Neural crest cell (in vitro differentiated cells): ENCODE data around the gene MCC. TPM values are rescaled to one million over a fixed set of nuclear protein-coding genes. Genes with fewer than 3 reads are reported as not detected.

ENCODE experiments used
- DNase-seq: peaks from one replicate; pipeline ENCODE4 v3.0.0; 2021; ENCODE audit warnings: low read depth, mixed read lengths, low spot score
- H3K27ac Mint-ChIP-seq: one replicate; pipeline ENCODE4 v1.8.0; 2021; ENCODE audit warnings: mild to moderate bottlenecking, mixed read lengths; ENCODE audit not compliant: unreplicated experiment
- H3K27me3 Mint-ChIP-seq: 2 replicates; pipeline ENCODE4 v1.8.0; 2021; ENCODE audit warnings: low read depth, mild to moderate bottlenecking, mixed read lengths
- H3K36me3 Mint-ChIP-seq: 2 replicates; pipeline ENCODE4 v1.8.0; 2021; ENCODE audit warnings: low read depth, mild to moderate bottlenecking, mixed read lengths
- H3K4me1 Mint-ChIP-seq: 2 replicates; pipeline ENCODE4 v1.8.0; 2021; ENCODE audit warnings: mixed read lengths
- H3K4me3 Mint-ChIP-seq: one replicate; pipeline ENCODE4 v1.8.0; 2021; ENCODE audit warnings: mild to moderate bottlenecking, mixed read lengths
- H3K9me3 Mint-ChIP-seq: 2 replicates; pipeline ENCODE4 v1.8.0; 2021; ENCODE audit warnings: mixed read lengths
- total RNA-seq: library from RNA; stranded (reverse); gene quantifications from 2 replicates; pipeline ENCODE4 v1.2.1, GENCODE V29; 2021
- TF ChIP-seq, protein P1 (sequence below): fragments of 200-600 bp; sonication (generic); conservative IDR thresholded peaks from 2 replicates; pipeline ENCODE4 v1.5.0; 2021; ENCODE audit warnings: antibody characterized with exemption, mild to moderate bottlenecking

The MCC gene
- total RNA-seq, 1 donor from 2014 or later, result 10.8 TPM

DNA sequence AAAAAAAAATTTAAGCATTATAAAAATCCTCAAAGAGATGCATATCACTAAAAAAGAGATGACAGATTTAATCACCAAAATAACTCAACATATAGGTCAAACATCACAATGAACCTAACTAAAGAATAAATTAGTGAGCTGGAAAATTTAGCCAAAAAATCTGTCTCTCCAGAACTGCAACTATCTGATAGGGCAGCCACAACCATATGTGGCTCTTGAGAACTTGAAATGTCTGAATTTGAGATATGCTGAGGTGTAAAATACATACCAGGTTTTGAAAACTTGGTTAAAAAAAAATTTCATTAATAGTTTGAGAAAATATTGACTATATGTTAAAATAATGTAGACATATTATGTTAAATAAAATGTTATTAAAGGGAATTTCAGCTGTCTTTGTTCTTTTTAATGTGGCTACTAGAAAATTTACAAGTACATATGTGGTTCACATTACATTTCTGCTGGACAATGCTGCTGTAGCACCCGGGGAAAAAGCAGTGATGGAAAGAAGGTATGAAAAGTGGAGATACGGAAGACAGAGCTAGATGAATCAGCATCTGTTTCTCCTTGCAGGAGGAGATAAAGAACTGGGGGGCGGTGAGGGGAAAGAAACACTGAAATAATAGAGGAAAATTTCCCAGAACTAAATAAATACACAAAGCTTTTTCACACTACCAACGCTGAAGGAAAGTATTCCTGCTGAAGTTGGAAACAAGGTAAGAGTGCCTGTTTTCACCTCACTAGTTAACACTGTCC, 445.6 kb downstream of the MCC start:
- peaks cover 3% of the 10 kb centered on the region for H3K36me3 Mint-ChIP-seq
- no peak for DNase-seq
- no peak overlapping the region for H3K4me3 Mint-ChIP-seq
- TF ChIP-seq, protein P1, sequence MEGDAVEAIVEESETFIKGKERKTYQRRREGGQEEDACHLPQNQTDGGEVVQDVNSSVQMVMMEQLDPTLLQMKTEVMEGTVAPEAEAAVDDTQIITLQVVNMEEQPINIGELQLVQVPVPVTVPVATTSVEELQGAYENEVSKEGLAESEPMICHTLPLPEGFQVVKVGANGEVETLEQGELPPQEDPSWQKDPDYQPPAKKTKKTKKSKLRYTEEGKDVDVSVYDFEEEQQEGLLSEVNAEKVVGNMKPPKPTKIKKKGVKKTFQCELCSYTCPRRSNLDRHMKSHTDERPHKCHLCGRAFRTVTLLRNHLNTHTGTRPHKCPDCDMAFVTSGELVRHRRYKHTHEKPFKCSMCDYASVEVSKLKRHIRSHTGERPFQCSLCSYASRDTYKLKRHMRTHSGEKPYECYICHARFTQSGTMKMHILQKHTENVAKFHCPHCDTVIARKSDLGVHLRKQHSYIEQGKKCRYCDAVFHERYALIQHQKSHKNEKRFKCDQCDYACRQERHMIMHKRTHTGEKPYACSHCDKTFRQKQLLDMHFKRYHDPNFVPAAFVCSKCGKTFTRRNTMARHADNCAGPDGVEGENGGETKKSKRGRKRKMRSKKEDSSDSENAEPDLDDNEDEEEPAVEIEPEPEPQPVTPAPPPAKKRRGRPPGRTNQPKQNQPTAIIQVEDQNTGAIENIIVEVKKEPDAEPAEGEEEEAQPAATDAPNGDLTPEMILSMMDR, result no peak
- no peak overlapping the region for H3K27ac Mint-ChIP-seq
- peaks cover 32% of the 10 kb centered on the region for H3K4me1 Mint-ChIP-seq
- H3K27me3 Mint-ChIP-seq, result no peaks in the 10 kb centered on the region
- no peaks in the 10 kb centered on the region for H3K9me3 Mint-ChIP-seq

DNA sequence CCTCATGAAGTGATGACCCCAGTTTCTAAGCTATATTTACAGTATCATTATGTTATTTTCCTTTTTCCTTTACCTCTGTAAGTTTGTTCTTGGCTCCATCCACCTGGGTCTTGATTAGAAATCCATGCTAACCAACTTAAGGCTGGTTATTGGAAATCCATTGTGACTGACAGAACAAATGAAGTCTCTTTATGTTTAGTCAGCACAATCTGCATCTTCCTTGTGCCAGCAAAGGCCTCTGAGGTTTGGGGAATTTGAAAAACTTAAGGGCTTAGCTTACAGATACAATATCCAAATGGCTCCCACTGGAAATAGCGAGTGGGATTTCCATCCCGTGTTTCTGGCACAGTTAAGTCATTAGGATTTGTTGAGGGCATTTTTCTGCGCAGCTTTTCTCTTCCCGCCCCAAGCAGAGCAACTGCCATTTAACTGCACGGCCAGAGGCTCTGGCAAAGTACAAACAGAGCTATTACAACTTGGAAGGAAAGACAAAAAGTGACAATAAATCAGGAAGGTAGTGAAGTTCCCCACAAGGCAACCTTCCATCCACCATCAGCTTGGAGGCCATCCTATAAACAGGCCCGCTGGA, 447.5 kb downstream of the MCC start:
- peaks cover 3% of the 10 kb centered on the region for H3K36me3 Mint-ChIP-seq
- no peaks in the 10 kb centered on the region for H3K27me3 Mint-ChIP-seq
- TF ChIP-seq, protein P1, result no peak
- no peak overlapping the region for H3K27ac Mint-ChIP-seq
- H3K9me3 Mint-ChIP-seq, result no peaks in the 10 kb centered on the region
- no peak overlapping the region for H3K4me3 Mint-ChIP-seq
- H3K4me1 Mint-ChIP-seq, result peaks cover 22% of the 10 kb centered on the region
- DNase-seq, result no peak

DNA sequence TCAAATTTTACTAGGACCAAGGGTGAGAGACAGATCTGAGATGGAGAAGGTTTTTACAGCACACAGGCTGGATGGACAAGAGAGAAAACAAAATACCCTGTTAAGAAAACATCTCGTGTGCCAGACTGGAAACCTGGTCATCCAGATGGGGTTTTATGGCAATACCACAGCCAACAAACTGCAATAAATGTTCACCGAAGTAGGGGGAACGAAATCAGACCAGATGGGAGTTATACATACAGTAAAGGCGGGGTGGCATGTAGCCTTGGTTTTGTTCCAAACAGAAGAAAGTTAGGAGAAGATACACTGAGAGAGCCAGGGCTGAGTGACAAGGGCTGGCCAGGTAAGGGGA, 448.3 kb downstream of the MCC start:
- Mint-ChIP-seq H3K27me3 (no peaks in the 10 kb centered on the region), H3K9me3 (no peaks in the 10 kb centered on the region), H3K4me3 (no peak overlapping the region), H3K27ac (no peak overlapping the region), H3K36me3 (peaks cover 5% of the 10 kb centered on the region), H3K4me1 (peaks cover 16% of the 10 kb centered on the region)
- TF ChIP-seq, protein P1, result no peak
- DNase-seq, result no peak

DNA sequence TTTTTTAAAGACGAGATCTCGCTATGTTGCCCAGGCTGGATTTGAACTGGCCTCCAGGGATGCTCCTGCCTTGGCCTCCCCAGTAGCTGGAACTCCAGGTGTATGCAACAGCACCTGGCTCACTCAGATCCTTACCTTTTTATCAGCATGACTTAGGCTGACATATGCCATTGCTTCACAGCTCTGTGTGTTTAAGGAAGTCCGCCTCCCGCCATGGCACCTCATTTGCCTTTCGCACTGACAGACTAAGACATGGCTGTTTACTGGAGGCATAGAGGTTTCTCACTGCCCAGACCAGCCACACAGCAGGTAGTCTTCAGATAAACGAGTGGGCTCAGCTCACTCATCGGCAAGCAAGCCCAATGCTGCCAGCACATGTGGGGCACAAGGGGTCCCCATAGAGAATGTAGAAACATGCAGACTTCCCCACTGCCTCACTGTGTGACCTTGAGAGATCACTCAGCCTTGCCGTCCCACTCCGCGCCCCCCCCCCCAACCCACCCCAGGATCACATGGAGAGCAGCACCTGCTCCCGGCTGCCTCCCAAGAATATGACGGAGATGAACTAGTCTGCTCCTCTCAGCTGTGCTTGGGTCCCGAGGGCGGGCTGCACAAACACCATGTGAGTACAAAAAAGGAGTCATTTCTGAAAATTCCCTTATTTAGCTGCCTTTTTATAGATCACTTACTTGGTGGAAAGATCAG, 448.9 kb downstream of the MCC start:
- no peaks in the 10 kb centered on the region for H3K27me3 Mint-ChIP-seq
- no peak overlapping the region for H3K27ac Mint-ChIP-seq
- H3K4me1 Mint-ChIP-seq, result peaks cover 15% of the 10 kb centered on the region
- TF ChIP-seq, protein P1, result no peak
- no peak for DNase-seq
- no peaks in the 10 kb centered on the region for H3K9me3 Mint-ChIP-seq
- peaks cover 5% of the 10 kb centered on the region for H3K36me3 Mint-ChIP-seq
- no peak overlapping the region for H3K4me3 Mint-ChIP-seq

DNA sequence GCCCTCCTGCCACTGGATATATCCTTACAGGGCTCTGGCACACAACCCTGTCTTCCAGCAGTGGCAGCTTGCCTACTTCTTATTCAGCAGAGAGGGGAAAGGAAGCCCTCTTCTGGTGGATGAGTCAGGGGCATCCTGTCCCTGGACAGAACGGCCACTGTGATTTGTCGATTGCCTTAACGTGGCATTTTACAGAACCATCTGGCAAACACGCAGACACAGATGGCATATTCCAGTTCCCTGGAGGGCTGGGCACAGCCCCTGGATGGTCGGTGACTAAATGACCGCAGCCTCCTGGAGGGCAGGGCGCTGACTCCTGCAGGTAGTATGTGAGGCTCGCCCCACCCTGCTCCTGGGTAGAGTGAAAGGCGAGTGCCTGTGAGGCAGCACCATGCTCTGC, 449.5 kb downstream of the MCC start:
- Mint-ChIP-seq H3K36me3 (peaks cover 5% of the 10 kb centered on the region), H3K27me3 (no peaks in the 10 kb centered on the region), H3K4me1 (peaks cover 10% of the 10 kb centered on the region), H3K27ac (no peak overlapping the region), H3K4me3 (no peak overlapping the region), H3K9me3 (no peaks in the 10 kb centered on the region)
- TF ChIP-seq, protein P1, result no peak
- no peak for DNase-seq
